22Rv1 (cell line): ENCODE measurements around the gene PNMA3.
"Not testable (repeated sequence)": the region's sequence is repeated elsewhere in the genome, so short reads cannot be mapped to it uniquely, and the experiment has no call there.

Experiments
- H3K27ac ChIP-seq: fragments of 450-650 bp; 2 replicates; pipeline ENCODE4 v1.5.1; 2017
- ZFX ChIP-seq: fragments of 450-650 bp; IDR thresholded peaks from 2 replicates; pipeline ENCODE4 v1.6.1; 2017; ENCODE audit warnings: antibody characterized with exemption, borderline replicate concordance
- TF ChIP-seq, protein P1 (sequence below): fragments of 450-650 bp; IDR thresholded peaks from 2 replicates; pipeline ENCODE4 v1.5.1; 2017; ENCODE audit warnings: mild to moderate bottlenecking

PNMA3 gene

DNA sequence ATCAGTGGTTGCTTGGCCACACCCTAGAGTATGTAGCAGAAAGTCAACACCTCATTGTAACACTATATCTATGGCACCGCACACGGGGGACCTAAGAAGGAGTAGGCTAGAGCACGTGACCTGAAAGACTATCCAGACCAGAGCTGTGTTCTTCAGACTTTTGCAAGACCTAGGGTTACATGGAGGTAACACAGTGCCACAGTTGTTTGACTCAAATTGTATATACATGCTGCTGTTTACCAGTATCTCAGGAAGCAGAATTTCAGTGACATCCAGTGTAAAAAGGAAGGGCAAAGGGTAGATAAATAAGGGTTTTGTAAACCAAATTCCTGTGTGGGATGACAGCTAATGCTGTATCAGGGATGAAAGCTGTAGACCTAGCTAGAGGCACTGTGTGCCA, 46.1 kb downstream of the PNMA3 start:
- no peak overlapping the region for H3K27ac ChIP-seq
- TF ChIP-seq ZFX, result no peak
- TF ChIP-seq, protein P1, sequence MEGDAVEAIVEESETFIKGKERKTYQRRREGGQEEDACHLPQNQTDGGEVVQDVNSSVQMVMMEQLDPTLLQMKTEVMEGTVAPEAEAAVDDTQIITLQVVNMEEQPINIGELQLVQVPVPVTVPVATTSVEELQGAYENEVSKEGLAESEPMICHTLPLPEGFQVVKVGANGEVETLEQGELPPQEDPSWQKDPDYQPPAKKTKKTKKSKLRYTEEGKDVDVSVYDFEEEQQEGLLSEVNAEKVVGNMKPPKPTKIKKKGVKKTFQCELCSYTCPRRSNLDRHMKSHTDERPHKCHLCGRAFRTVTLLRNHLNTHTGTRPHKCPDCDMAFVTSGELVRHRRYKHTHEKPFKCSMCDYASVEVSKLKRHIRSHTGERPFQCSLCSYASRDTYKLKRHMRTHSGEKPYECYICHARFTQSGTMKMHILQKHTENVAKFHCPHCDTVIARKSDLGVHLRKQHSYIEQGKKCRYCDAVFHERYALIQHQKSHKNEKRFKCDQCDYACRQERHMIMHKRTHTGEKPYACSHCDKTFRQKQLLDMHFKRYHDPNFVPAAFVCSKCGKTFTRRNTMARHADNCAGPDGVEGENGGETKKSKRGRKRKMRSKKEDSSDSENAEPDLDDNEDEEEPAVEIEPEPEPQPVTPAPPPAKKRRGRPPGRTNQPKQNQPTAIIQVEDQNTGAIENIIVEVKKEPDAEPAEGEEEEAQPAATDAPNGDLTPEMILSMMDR, result no peak

DNA sequence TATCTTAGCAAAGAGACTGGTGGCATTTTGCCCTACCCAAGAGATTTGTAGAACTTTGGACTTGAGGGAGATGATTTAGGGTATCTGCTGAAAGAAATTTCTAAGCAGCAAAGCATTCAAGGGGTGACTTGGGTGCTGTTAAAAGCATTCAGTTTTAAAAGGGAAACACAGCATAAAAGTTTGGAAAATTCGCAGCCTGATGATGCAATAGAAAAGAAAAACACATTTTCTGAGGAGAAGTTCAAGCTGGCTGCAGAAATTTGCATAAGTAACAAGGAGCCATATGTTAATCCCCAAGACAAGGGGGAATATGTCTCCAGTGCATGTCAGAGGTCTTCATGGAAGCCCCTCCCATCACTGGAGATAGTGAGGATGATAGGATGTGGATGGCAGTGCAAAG, 48.7 kb downstream of the PNMA3 start:
- H3K27ac ChIP-seq, result not testable (repeated sequence)

DNA sequence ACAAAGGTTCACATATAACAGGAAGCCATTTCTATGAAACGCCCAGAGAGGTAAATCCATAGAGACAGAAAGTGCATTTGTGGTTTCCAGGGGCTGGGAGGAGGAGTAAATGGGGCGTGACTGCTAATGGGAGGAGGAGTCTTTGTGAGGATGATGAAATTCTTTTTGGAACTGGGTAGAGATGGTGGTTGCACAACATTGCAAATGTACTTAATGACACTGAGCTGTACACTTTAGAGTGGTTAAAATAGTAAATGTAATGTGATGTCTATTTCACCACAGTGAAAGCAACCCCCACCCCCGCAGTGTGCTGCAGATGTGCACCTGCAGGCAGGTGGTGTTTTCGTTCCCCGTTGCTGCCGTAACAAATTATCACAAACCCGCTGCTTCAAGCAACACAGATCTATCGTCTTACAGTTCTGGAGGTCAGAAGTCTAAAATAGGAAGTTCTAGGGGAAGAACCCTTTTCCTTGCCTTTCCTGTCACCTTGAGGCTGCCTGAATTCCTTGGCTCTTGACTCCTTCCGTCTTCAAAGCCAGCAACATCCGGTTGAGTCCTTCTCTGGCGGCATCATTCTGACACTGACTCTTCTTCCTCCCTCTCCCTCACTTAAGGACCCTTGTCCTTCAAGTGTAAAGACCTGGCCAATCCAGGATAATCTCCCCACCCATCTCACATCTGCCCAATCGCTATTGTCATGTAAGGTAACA, 50.0 kb downstream of the PNMA3 start:
- not testable (repeated sequence) for H3K27ac ChIP-seq
